HG03025 (cell line): ENCODE results near the gene WRAP73.

Experiments used
- ATAC-seq: cut with Tn5 transposase; IDR thresholded peaks from one replicate; pipeline ENCODE4 v1.9.1; 2021; ENCODE audit warnings: mild to moderate bottlenecking, moderate library complexity; ENCODE audit not compliant: unreplicated experiment, low FRiP score

WRAP73 gene

GRCh38 chr1:3617806-3618345, 32.0 kb downstream of the WRAP73 start:
- ATAC-seq: no peak

- no peak for ATAC-seq
Observed at GRCh38 chr1:3616861-3617260, 33.0 kb downstream of the WRAP73 start.

GRCh38 chr1:3614755-3615742, 34.9 kb downstream of the WRAP73 start:
- ATAC-seq: no peak

- ATAC-seq: no peak
Observed at GRCh38 chr1:3612123-3612522, 37.8 kb downstream of the WRAP73 start.

- no peak for ATAC-seq
Observed at GRCh38 chr1:3611170-3612019, 38.5 kb downstream of the WRAP73 start, which contains the start of gene MEGF6. TSS of gene MEGF6 (minus strand) at chr1:3611508. CDS start at chr1:3611268, 240 bp downstream.

GRCh38 chr1:3610527-3611169, 39.3 kb downstream of the WRAP73 start:
- ATAC-seq: no peak

GRCh38 chr1:3609769-3610526, 40.0 kb downstream of the WRAP73 start:
- ATAC-seq: no peak

- no peak for ATAC-seq
Observed at GRCh38 chr1:3609016-3609768, 40.7 kb downstream of the WRAP73 start.

GRCh38 chr1:3608154-3608553, 41.7 kb downstream of the WRAP73 start:
- ATAC-seq: no peak

GRCh38 chr1:3607703-3608065, 42.2 kb downstream of the WRAP73 start:
- ATAC-seq: no peak

- no peak for ATAC-seq
Observed at GRCh38 chr1:3606779-3607702, 42.9 kb downstream of the WRAP73 start.

GRCh38 chr1:3604997-3605823, 44.7 kb downstream of the WRAP73 start:
- ATAC-seq: no peak

GRCh38 chr1:3604468-3604974, 45.4 kb downstream of the WRAP73 start:
- no peak for ATAC-seq

- no peak for ATAC-seq
Observed at GRCh38 chr1:3603571-3604467, 46.1 kb downstream of the WRAP73 start.

GRCh38 chr1:3603156-3603555, 46.7 kb downstream of the WRAP73 start:
- ATAC-seq: no peak

- ATAC-seq: no peak
Observed at GRCh38 chr1:3602375-3602774, 47.5 kb downstream of the WRAP73 start.
